NCI-H1417 treated with DMSO at 0.1 percent for 48 hours (cell line): Measurements from ENCODE around the gene FBXW10B.
"Not testable (repeated sequence)": the region's sequence is repeated elsewhere in the genome, so short reads cannot be mapped to it uniquely, and the experiment has no call there.

Source experiments
- DNase-seq: peaks from one replicate; lab custom pipeline; 2025; lab: John Stamatoyannopoulos, UW

Gene FBXW10B

DNA sequence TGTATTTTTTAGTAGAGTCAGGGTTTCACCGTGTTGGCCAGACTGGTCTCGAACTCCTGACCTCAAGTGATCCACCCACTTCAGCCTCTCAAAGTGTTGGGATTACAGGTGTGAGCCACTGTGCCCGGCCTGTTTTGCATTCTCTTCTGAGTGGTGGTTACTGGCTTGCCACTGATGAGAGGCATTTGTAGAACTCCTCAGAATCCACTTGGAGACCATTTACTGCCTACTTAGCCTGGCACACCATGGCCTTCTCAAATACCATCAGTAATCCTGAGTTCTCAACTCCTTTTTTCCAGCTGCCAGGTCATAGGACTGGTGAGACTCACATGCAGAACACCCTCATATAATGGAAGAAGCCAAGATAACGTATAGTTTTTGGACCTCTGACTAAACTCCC lies 22.5 kb upstream of the FBXW10B start:
- DNase-seq, result not testable (repeated sequence)

DNA sequence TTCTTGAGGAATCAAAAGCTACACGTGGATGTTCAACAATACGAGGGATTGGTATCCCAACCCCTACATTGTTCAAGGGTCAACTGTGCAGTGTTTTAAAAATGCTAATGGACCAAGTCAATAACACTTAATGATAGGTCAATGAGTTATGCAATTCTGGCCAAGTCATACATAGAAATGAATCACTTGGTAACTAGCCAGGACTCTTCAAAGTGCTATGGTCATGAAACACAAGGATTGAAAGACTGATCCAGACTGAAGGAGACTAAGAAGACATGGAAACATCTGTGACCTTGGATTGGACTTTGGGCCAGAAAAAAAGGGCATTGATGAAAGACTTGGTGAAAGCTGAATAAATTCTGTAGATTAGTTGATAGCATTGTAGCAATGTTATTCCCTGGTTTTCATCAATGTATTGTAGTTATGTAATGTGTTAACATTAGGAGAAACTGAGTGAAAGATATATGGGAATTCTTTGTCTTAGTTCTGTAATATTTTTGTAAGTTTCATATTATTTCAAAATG lies 11.5 kb upstream of the FBXW10B start:
- DNase-seq, result not testable (repeated sequence)

DNA sequence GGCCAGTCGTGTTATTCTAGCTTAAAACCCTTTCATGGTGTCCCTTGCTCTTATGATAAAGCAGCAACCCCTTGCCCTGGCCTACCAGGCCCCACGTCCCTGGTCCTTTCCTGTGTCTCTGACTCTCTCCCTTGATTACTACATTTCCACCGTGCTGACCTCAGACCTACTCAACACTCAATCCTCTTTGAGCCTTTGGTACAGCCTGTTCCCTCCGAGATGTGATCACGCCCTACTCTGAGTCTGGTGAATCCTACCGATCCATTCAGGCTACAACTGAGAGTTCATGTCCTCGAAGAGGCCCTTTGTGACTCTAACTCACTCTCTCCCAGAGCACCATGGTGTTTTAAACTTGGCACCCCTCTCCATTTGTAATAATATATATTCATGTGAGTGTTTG lies 10.5 kb upstream of the FBXW10B start:
- DNase-seq, result not testable (repeated sequence)

DNA sequence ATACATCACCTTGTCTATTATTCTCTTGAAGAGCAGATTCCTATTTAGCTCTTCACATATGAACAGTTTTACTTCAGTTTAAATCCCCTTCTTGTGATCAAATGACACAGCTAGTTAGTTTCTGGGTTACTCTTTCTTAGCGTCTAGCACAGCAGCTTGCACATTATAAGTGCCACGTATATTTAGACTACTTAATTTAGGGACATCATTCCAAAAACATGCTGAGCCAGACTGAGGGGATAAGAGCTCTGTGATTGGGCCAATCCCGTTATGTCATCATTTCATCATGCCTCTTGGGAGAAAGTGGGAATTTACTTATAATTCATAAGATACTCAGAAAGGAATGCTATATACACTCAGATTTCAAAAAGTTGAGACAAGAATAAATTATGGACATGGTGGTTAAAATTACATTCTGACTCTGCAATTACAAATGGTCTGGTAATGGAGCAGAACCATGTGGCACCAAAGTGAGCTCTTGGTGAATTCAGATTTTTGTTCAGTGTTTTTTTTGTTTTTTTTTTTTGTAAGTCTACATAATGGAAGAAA lies 4.2 kb upstream of the FBXW10B start:
- DNase-seq, result not testable (repeated sequence)

DNA sequence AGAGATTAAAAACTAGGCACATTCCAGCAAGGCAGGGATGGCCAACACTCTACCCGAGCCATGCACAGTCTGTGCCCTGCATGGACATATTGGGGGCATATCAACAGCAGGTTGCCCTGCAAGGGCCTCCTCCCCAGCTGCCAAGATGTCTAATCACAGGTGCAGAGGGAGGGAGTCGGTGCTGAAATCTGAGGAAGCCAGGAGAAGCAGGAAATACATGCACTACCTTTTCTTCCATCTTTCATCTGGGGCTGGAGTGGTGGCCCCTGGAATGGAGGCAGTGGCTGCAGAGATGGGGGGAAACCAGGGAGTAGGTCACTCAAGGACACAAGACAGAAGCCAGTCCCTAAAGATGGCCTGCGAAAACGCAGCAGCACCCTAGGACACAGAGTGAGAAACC lies 3.8 kb upstream of the FBXW10B start:
- DNase-seq, result not testable (repeated sequence)

DNA sequence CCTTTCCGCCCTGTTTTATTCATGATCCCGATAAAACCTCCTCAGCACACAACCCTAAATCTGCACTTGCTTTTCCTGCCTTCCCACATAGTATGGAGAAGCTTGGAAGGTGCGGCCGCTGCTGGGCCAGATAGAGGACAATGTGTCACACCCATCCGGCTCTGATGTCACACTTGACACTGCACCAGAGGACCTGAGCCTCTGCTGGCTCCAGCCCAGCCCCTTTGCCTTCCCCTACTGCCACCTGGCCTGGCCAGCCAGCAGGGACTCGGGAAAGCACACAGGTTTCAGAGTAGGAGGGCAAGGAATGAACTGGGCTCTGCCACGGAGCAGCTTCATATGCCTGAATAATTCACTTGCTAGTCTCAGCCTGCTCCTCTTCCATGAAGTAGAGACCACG lies 2.6 kb upstream of the FBXW10B start:
- DNase-seq, result not testable (repeated sequence)

DNA sequence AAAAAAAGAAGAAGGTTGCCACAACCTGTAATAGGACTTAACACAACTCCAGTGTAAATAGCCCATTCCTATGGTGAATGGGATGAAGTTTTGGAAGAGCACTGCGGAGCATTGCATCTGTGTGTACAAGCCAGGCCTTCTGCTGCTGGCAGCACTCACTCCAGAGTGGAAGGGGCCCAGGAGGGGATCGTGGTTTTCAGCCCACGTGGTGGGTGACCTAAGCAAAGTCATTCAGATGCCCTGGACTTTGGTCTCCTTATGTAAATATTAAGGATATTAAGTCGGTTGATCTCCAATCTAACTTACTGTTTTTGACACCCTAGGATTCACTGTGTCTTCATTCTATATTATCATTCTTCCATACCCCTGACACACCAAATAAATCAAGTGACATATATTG lies 2.7 kb downstream of the FBXW10B start:
- DNase-seq, result not testable (repeated sequence)

DNA sequence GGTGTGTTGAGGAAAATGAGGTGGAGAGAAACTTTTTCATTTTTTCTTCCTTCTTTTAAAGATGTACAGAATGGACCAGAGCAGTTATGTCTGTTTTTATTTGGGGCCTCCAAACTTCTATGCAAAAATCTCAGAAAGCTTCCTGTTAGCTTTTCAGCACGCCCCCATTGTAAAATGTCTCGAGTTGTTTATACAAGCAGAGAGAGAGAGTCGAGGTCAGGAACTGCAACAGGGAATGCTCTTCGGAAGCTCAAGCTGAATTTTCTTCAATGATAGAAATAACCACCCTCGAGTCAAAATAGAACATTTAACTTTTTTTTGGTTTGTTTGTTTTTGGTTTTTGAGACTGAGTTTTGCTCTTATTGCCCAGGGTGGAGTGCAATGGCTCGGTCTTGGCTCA lies 3.7 kb downstream of the FBXW10B start:
- DNase-seq, result not testable (repeated sequence)

DNA sequence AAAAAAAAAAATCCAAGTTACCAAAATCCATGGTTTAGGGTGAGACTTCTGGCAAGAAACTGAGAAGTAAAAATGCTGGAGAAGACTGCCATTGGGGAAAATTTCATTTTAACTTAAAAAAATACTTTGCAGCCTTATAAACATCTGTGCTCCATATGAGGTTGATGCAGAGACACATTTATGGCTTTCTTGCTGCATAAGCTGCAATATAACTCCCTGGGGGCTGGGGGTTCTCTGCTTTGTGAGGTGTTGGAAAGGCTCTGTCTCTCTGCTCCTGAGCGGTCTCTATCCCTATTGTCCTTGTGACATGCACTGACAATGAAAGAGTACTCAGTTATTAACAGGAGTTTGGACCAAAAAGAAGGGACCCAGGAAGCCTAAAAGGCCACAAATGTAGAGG lies 6.4 kb downstream of the FBXW10B start:
- DNase-seq, result not testable (repeated sequence)

DNA sequence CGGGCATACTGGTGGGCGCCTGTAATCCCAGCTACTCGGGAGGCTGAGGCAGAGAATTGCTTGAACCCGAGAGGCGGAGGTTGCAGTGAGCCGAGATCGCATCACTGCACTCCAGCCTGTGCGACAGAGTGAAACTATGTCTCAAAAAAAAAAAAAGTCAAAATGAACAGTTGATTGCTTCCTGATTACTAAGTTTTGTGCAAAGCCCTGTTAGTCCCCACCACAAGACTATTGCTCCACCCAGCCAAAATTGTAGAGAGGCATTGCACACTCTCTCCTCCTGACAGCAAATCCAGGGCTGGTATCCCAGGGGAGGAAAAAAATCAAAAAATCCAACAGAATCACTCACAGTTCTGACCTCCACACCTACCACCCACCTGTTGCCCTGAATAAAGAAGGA lies 26.5 kb downstream of the FBXW10B start:
- not testable (repeated sequence) for DNase-seq

DNA sequence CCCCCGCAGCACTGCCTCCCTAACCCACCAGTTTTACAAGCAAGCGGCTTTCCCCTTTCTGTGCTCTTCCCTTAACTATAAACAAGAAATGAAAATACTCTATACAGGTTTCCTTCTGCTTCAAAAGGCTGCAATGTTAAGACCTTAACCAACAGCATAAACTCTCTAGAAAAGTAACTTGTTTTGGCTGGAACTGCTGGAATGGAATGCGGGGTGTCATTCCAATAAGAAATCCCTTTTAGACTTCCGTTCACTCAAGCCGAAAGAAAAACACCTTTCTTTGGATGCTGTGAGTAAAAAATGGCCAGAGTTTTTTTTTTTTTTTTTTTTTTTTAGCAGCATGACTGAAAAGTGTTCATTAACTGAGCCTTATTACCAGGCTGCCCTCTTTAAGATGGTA lies 27.5 kb downstream of the FBXW10B start:
- DNase-seq, result not testable (repeated sequence)

DNA sequence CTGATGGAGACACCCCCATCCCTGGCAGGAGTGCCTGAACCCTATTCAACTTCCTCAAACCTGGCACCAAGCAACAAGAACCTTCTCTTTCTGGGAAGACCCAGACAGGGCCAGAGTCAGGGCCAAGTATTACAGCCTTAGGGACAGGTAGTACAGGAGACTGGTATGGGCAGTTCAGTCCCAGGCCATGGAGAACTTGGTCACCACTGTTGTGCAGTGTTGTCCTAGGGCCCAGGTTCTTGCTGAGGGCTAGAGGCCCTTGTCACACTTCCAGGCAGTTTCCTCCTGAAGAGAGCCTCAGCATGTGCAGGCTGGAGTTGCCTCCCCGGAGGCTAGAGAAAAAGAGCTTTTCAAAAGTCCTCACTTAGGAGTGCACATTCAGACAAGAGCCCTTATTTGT lies 28.7 kb downstream of the FBXW10B start:
- not testable (repeated sequence) for DNase-seq

DNA sequence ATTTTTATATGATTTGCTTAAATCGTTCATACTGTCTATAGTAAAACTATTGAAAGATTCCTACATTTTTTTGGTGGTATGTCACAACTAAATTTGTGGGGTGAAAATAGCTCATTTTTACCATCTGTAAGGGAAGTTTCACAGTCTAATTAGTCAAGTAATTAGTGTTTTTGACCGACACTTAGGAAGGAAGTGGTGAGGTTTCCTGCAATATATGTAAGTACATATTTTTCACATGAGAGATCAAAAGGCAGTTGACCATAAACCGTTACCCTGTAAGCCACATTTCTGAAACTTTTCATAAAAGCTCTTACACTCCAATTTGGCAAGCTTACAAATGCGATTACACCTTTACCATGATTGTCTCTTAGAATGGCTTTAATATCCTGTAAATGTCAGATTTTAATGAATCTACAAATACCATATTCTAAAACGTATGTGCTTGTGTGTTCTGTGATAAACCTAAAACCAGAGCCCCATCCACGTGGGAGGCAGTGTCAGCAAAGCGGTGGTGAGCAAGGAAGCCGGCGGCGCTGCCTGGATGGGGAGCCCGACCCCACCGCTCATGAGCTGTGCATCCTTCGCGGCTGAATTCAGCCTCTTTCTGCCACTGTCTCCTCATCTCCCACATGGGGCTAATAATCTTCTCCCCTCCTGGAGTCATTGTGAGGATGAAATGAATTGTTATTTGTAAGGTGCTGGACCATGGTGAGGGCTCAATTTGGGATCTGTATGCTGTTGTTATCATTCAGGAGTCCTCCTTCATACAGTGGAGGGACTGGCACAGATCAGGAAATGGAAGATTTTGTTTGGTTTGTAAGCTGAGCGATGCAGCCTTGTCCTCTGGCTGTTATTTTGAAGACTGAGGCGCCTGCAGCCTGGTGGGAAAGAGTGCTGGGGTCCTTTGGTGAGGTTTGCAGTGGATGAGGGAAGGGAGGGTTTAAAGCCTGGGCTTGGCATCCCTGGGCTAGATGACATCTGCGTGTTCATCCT lies 29.7 kb downstream of the FBXW10B start:
- not testable (repeated sequence) for DNase-seq

DNA sequence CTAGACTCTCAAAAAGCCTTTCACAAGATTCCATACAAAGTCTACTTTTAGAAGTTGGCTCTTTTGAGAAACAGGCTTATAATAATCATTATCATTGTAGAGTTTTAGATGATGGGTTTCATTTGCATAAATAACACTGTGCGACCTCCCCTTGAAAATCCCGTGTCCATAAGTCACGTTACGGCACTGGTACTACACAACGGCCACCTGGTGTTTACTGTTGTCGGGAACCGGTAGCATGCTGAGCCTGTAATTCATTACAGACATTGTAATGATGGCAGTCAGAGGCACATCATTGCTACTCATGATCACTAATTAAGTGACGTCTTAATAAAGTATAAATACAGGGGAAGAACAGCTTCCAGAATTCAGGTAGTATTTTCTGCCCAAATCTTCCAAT lies 31.5 kb downstream of the FBXW10B start:
- DNase-seq, result not testable (repeated sequence)

DNA sequence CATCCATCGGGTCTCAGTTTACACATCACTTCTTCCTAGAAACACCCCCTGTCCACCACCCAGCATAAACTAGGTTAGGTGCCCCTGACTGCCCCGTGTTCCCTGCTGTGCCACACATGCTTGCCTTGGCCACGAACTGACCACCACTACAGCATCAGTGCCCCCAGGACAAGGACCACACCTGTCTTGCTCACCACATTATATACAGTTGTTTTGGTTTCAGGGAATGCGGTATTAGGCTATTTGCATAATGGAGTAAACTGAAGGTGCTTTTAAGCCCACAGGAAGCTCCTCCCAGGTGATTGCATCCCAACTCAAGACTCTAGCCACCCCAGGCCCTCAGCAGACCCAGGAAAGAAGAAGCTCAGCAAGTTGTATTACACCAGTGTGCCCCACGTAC lies 36.2 kb downstream of the FBXW10B start:
- not testable (repeated sequence) for DNase-seq

DNA sequence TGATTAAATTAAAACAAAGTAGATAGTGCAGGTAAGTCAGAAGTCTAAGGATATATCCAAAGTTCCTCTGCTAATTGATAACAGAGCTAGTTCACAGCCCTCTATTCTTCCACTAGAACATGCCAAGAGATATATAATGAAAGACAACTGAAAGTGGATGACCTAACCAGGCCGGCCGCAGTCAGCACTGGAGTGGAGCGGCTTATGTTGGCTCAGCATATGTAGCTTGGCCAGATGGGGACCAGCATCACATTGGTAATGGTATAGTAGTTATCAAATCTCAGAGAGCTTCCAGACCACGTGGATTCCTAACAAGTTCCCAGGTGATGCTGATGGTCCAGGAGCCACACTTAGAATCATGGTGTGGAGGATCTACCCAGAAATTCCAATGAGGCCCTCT lies 38.0 kb downstream of the FBXW10B start:
- not testable (repeated sequence) for DNase-seq

DNA sequence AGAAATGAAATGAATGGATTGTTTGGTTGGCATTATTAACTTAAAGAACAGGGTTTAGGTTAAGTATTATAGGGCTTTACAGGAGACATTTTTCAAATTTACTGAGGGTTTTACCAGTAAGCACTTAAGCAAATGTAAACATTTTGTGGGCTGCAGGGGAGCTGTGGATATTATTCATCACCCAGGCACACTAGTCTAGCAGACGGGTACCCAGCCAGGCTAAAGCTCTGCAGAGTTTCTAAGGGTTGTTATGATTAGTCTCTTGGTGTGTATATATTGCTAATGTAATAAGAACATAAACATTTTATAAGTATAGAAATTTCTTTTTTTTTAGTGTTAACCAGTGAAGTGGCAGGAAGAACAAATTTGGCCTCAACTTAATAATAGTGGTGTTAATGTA lies 42.7 kb downstream of the FBXW10B start:
- DNase-seq, result not testable (repeated sequence)

DNA sequence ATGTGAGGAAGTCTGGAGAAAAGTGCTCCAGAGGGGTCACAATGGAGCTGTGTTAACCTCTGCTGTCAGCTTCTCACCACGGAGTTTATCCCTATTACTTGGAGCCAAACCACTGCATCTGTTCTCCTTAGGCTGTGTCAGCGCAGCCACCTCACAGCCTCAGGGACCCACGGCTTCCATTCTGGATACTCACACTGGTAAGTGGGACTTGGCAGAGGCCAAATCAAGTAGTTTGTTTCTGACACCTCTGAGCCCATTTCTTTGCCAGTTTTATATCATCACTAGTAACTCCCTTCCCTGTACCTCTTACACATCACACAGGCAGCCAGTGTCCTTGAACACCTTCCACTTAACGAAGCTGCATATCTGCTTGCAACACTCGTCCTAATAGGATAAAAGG lies 44.8 kb downstream of the FBXW10B start:
- DNase-seq, result not testable (repeated sequence)

DNA sequence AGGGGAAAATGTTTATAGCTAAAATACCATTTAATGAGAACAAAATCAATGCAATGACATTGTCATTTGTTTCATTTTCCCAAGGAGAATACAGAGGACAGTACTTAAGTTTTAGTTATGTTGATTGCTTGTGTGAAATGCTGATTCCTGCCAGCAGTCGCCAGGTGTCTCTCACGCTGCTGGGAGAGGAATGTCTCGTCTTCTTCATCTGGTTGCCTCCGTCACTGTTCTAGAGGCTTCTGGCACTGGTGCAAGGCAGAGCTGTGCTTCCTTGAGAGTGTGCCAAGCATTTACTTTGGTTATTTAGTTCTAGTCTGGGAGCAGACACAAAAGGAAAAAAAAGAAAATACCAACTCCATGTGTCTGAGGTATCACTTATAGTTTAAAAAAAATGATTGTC lies 45.6 kb downstream of the FBXW10B start:
- DNase-seq, result not testable (repeated sequence)
